Activated CD4-positive, alpha-beta T cell treated with anti-CD3 and anti-CD28 coated beads for 48 hours (primary cell): ENCODE data around the gene MYBPC1.
"Not testable (repeated sequence)": the region's sequence is repeated elsewhere in the genome, so short reads cannot be mapped to it uniquely, and the experiment has no call there.

ENCODE experiments used
- DNase-seq: peaks from one replicate; pipeline ENCODE4 v3.0.0-alpha.2; 2020

The MYBPC1 gene, protein sequence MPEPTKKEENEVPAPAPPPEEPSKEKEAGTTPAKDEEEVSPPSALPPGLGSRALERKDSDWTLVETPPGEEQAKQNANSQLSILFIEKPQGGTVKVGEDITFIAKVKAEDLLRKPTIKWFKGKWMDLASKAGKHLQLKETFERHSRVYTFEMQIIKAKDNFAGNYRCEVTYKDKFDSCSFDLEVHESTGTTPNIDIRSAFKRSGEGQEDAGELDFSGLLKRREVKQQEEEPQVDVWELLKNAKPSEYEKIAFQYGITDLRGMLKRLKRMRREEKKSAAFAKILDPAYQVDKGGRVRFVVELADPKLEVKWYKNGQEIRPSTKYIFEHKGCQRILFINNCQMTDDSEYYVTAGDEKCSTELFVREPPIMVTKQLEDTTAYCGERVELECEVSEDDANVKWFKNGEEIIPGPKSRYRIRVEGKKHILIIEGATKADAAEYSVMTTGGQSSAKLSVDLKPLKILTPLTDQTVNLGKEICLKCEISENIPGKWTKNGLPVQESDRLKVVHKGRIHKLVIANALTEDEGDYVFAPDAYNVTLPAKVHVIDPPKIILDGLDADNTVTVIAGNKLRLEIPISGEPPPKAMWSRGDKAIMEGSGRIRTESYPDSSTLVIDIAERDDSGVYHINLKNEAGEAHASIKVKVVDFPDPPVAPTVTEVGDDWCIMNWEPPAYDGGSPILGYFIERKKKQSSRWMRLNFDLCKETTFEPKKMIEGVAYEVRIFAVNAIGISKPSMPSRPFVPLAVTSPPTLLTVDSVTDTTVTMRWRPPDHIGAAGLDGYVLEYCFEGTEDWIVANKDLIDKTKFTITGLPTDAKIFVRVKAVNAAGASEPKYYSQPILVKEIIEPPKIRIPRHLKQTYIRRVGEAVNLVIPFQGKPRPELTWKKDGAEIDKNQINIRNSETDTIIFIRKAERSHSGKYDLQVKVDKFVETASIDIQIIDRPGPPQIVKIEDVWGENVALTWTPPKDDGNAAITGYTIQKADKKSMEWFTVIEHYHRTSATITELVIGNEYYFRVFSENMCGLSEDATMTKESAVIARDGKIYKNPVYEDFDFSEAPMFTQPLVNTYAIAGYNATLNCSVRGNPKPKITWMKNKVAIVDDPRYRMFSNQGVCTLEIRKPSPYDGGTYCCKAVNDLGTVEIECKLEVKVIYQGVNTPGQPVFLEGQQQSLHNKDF

DNA sequence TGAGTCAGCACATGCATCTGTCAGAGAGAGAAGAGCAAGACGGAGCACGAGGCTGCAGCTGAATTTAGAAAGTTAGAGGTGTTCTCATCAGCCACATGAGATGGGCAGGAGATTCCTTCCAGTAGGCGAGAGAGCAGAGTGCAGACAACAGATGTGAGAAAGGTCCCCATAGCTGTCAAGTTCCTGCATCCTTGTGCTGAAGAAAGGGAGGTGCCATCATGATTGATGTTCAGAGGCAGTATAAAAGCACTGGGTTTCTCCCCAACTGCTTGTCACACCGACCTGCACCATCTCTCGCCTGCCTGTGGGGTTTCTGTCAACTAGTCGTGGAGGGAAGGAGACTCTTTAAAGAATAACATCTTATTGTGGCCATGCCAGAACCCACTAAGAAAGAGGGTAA lies at the start of gene MYBPC1:
MYBPC1 (plus strand) TSS at position 272 of the 400 bp plus-strand sequence; CDS start at position 372, 100 bp downstream.
- no peak for DNase-seq

DNA sequence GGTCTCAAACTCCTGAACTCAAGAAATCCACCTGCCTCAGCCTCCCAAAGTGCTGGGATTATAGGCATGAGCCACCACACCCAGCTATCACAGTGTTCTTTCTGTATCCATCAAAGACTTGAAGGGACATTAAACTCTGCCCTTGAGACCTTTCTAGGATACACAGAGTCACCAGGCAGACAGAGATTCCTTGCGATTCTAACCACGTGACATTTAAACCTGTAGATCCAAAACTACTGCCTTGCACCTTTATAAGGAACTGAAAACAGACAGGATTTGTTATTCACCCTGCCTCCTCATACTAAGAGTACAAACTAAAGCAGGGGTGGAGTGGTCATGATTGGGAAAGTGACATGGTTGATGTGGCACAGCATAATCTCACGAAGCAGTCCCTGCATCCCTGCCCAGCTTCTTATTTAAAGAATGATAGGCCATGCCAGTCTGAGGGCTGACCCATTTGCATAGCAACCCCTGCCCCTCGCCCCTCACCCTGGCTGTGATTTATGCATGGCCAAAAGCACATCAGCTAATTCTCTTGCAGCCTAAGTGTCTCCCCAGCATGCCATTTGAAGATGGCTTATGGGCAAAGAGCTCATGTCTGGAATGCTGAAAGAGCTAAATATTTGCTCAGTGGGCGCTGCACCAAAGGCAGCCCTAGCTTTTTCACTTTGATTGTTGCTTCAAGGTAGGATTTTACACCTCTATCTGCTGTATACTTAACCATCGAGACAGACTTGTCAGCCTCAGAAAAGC lies 43.2 kb upstream of the MYBPC1 start:
- DNase-seq, result no peak

DNA sequence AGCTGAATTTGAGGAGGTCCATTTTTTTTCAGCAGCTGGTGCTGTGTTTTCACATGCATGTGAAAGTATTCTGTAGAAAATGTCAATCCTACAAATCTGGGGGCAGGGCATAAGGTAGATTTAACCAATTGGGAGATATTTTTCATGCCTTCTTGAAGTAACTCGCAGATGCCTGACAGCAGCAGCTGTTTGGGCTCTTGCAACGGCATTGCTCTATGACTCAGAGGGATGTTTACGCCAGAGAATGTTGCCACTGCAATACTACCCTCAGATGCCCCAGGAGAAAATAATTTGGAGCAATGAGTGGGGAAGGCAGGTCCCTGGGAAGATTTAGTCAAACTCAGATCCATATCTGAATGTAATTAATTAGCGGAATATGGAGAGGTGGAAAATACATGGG lies 42.5 kb upstream of the MYBPC1 start:
- no peak for DNase-seq

DNA sequence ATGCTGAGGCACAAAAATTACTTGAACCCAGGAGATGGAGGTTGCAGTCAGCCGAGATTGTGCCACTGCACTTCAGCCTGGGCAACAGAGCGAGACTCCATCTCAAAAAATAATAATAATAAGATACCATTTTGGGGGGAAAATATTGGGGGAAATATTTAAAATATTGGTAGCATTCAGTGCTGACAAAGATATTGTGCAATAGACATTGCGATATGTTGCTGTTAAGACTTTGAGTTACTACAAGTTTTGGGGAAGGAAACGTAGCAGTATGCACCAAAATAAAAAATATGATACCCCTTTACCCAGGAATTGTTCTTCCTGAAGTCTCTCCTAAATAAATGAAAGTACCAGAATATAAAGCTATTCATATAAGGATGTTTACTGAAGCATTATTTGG lies 37.7 kb upstream of the MYBPC1 start:
- no peak for DNase-seq

DNA sequence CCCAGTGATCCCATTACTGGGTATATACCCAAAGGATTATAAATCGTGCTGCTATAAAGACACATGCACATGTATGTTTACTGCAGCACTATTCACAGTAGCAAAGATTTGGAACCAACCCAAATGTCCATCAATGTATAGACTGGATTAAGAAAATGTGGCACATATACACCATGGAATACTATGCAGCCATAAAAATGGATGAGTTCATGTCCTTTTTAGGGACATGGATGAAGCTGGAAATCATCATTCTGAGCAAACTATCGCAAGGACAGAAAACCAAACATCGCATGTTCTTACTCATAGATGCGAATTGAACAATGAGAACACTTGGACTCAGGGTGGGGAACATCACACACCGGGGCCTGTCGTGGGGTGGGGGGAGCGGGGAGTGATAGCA lies 36.0 kb upstream of the MYBPC1 start:
- not testable (repeated sequence) for DNase-seq

DNA sequence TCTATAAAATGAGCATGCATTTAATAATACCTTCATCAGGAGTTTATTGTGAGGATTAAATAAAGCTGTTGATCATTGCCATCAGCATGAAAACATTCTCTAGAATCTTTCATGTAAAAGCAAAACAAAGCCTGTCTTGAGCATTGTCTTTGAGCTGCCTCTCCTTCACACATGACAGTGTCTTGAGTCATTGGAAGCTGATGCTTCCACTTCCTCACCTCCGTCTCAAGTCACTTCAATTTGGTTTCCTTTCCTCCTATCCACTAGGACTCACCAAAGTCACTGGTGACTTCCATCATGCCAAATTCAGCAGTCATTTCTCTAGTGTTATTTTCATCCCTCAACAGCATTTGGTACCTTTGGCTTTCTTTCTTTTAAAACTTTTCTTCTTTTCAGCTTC lies 31.6 kb upstream of the MYBPC1 start:
- DNase-seq, result no peak

DNA sequence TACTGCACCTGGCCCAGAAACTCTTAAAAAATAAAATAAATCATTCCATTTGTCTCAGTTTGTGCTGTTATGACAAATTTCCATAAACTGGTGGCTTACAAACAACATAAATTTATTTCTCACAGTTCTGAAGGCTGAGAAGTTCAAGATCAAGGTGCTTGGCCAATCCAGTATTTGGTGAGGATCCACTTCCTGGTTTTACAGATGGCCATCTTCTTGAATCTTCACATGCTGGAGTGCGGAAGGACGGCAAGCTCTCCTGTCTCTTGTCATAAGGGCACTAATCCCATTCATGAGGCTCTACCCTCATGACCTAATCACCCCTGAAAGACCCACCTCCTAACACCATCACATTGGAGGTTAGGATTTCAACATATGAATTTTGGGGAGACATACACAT lies 29.9 kb upstream of the MYBPC1 start:
- peak; percentile 12 for DNase-seq

DNA sequence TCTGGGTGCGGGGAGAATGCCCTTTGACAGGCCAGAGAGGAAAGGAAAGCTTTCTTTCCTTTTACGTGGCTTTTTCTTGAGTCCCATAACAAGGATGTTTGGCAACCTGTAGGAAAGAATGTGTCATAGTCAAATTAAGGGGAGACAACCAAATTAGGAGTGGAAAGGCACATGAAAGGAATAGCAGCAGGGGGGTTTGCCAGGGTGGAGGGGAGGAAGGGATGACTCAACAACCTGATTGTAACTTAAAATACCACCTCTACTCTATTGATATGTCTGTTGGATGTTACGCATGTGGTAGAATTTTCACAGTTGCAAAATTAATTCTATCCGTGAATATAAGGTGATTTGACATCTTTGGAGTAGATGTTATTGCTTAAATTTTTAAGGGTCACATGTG lies 28.5 kb upstream of the MYBPC1 start:
- peak; percentile 42 for DNase-seq

DNA sequence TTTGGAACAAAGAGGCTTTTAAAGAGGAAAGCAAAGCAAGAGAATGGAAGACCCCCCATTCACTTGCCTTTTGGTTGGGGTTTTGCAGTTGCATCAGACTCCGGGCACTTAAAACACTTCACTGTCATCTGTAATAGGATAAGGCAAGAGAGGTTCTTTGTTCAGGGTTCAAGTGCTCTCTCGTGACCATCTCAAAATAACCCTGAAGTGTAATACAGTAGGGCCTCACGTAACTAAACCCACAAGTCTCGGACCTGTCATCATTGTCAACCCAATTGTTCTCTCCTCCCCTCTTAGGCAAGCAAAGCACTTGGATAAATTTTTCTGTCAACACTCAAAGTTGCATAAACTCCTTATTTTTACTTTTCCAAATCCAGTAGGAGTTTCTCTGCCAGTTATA lies 26.9 kb upstream of the MYBPC1 start:
- DNase-seq, result no peak

DNA sequence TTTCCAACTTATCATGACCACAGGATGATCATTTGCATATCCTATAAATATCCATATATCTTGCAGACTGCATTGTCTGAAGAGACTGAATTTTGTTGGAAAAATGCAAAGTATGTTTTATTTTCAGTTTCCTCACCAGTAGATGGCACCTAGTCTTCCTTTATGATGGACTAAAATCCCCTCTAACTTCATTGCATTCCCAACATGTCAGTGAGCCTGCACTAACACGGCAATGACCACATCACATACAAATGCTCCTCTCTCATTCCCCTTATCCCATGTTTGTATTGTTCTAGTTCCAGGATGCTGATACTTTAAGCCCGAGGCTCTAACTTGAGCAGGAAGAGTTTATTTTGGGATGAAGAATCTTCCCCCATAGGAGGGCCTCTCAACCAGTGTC lies 24.7 kb upstream of the MYBPC1 start:
- no peak for DNase-seq

DNA sequence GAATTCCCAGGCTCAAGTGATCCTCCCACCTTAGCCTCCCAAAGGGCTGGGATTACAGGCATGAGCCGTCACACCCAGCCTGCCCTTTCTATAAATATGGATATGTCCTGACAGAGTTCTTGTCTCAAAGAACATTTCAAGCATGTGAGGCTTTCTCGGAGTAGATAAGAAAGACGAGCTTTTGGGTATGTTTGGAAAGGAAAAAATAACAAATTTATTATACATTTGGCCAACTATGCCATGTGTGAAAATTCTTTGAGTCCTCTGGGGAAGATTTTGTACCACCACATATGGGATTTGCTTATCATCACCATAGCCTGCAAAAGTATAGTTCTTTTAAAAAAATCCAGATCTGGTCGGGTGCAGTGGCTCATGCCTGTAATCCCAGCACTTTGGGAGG lies 23.7 kb upstream of the MYBPC1 start:
- DNase-seq, result no peak

DNA sequence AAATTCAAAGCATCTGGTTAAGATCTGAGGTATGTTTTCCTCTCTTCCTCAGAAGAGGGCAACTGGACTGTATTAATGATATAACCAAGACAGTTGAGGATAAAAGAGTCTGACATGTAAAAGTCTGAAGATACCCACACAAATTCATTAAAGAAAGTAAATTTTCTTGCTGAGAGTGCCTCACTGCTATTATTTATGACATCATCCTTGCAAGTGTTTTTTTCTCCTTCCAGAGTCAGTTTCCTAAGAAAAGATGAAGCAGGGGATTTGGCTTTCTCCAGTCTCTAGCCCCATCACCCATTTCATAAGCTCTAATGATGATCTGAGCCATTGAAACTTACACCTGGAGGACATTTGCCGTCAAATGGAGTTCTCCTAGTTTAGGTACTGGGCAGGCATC lies 21.0 kb upstream of the MYBPC1 start:
- DNase-seq, result no peak

DNA sequence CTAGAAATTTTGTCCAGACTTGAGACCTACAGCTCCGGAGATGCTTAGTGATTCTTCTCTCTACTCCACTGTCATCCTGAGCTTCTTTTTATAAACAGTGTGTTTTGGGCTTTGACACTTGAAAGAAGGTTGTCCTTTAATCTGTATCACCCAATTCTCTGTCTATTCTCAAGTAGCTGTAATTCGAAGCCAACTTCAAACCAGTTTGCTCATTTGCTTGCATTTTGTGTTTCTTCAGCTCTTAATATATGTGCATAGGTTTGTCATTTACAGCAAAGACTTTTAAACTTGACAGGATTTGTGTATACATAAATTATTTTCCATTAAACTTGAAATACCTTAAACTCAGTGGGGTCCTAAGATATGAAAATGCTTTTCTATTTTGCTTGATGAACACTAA lies 16.4 kb upstream of the MYBPC1 start:
- no peak for DNase-seq

DNA sequence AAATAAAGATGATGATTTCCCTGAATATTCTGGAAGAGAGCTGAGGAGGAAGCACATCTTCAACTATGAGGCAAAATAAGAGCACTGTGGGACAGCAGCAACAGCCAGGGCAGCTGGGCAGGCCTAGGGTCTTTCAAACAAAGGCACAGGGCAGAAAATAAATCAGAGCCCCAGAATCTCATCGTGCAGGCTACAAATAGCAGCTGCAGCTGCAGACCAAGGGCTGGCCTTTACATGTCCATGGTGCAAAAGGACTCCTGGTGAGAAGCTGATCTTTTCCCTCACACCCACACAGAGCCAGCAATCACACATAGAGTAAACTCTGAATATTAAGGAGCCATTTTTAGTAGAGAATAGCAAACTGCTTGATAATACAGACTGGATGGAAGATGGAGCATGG lies 13.6 kb upstream of the MYBPC1 start:
- DNase-seq, result no peak

DNA sequence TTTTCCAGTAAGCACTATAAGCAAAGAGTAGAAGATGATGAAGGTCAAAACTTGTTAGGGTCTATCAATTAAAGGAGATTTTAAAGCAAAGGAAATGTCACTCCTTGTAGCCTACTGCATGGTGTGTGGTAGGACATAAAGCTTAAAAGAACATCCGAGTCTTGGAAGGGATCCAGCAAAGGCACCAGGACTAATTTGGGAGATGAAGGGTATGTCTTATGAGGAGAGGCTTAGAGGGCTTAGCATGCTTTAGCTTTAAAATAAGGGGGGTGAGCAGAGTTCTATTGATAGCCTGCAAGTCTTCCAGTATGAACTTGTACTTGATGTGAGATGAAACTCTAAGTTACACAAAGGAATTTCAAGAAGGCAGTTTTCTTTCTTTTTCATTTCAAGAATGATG lies 11.8 kb upstream of the MYBPC1 start:
- no peak for DNase-seq

DNA sequence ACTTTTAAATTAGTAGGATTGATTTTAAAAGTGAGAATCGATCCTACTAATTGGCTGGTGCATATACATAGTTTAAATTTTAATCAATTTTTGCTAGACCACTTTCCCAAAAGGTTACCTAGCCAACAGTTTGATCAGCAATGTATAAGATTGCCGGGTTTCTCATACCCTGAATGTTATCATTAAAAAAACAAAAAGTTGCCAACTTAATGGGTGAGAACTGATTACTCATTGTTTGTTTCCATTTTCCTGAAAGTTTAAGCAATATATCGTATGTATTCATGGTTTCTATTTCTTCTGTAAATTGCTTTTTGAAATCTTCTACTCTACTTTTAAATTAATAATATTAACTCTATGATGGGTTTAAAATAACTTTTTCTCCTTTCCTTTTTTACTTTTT lies 4.4 kb upstream of the MYBPC1 start:
- DNase-seq, result no peak

DNA sequence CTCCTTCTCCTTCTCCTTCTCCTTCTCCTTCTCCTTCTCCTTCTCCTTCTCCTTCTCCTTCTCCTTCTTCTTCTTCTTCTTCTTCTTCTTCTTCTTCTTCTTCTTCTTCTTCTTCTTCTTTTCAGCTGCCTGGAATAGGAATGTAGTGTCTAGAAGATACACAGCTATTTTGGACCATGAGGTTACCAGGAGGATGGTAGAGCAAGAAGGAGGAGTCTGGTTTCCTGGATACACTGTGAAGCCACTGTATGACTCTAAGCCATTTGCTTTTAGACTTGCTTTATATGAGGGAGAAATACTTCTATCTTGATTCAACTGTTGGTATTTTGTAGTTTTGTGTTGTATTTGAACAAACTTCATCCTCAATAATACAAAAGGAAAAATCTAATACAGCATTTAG lies 3.0 kb upstream of the MYBPC1 start:
- DNase-seq, result no peak

DNA sequence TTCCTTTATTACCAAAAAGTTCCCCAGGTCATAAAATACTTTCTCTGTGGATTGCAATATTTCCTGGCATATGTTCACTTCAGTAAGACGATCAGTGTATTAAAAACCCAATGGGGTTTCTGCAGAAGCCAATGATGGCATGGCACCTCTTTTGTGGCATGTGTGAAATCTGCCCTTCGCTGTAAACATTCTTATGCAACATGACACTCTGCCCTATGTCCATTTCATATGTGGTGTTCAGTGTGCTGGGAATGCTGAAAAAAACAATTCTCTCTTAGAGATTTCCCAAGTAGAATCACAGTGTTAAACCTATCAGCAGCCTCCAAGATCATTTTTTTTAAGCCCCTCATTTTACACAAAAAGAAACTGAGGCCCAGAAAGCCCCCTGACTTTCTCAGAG lies 2.3 kb upstream of the MYBPC1 start:
- no peak for DNase-seq

DNA sequence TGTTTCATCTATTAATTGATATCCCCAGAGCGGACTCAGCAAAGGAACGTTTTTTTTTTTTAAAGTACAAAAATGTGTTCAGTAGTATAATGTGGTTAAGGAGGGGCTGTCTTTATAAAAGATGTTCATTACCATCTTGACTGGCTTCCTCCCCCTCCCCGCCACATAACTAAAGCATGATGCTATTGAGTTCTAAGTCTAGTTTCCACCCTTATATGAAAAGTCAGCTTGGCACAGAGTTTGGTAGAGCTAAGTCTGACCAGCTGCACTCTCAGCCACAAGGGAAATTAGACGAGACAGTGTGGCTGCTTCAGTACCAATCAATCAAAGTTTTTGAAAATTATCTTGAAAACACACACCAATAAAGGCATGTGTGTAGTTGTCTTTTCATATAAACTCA lies 1.9 kb upstream of the MYBPC1 start:
- no peak for DNase-seq

DNA sequence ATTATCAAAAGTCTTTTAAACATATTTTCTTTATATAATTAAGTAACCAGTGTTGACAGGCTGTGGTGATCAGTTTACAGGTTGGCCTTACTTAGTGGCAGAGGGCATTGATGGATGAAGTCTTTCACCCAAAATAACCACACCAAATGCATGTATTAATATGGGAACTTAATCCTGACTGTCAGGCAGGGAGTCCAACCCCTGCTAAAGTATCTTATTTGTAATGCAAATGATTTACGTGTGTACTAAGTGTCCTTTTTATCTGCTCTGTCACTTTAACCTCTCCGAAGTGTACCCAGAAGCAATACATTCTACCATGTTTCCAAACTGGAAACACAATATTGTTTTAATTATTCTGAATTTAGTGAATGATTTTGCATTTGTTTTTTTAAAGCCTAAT lies 1.4 kb downstream of the MYBPC1 start:
- DNase-seq, result no peak

DNA sequence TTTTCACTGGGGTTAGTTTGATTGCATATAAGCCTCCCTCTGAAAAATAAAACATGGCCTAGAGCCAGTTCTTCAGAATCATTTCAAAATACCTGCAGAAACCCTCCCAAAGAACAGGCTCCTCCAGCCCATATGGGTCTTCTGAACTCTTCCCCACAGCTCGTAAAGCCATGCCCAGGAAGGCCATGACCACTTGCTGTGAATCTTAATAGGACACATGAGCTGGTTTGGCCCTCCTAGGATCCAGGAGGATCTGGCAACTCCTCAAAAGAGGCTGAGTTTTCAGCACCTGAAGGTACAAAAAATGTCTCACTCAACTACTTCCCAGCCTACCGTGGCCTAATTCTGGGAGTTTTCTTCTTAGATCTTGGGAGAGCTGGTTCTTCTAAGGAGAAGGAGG lies 2.4 kb downstream of the MYBPC1 start:
- DNase-seq, result no peak

DNA sequence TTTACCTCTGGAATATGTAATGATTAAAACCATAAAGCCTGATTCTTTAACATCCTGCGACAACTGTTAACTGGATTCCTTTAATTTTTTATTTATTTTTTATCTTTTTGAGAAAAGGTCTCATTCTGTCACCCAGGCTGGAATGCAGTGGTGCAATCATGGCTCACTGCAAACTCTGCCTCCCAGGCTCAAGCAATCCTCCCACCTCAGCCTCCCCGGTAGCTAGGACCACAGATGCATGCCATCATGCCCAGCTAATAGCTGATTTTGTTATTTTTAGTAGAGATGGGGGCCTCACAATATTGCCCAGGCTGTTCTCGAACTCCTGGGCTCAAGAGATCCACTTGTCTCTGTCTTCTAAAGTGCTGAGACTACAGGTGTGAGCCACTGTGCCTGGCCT lies 3.7 kb downstream of the MYBPC1 start:
- no peak for DNase-seq

DNA sequence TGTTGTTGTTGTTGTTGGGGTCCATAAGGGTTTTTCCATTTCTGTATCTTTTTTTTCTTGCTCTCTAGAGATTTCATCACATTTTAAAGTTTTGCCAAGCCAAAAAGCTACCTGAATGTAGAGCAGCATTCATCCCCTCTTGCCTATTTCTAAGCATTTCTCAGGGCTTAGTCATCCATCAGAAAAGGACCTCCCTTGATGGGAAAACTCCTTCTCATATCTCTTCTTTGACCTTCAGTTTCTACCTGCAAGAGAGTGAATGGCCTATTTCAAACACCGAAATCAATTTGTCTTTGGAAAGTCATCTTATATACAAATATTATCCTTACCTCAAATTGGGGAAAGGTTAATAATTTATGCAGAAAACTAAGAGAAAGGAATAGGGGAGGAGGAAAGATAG lies 4.5 kb downstream of the MYBPC1 start:
- no peak for DNase-seq
